Right atrium auricular region (tissue), 2 donors: ENCODE measurements around the gene BCAS4. TPM values are rescaled to one million over a fixed set of nuclear protein-coding genes. Genes with fewer than 3 reads are reported as not detected.

Experiments used
- DNase-seq: peaks from one replicate; pipeline ENCODE4 v3.0.0-alpha.2; 2019; ENCODE audit warnings: low spot score
- H3K27ac ChIP-seq, 2 donors: fragments of 200-600 bp; sonication (generic); 1 replicate in 1 of 2; 2 replicates in 1 of 2; pipeline ENCODE4 v1.5.1; 2016 to 2019
- H3K27me3 ChIP-seq, 2 donors: fragments of 200-600 bp; sonication (generic); one replicate each; pipeline versions ENCODE4 v1.5.1 to v1.6.0; 2017 to 2019
- H3K36me3 ChIP-seq: fragments of 200-600 bp; sonication (generic); one replicate; pipeline ENCODE4 v1.5.1; 2016
- H3K4me1 ChIP-seq, 2 donors: fragments of 200-600 bp; sonication (generic); one replicate each; pipeline versions ENCODE4 v1.5.1 to v1.6.0; 2017 to 2019
- H3K4me3 ChIP-seq, 2 donors: fragments of 200-600 bp; sonication (generic); 1 replicate in 1 of 2; 2 replicates in 1 of 2; pipeline ENCODE4 v1.5.1; 2017 to 2019; ENCODE audit warnings: mild to moderate bottlenecking in 1 of 2, moderate library complexity in 1 of 2
- H3K9me3 ChIP-seq, 2 donors: fragments of 200-600 bp; sonication (generic); one replicate each; pipeline ENCODE4 v1.5.1; 2019
- total RNA-seq, 2 donors: library from RNA; depleted of rRNA; stranded (reverse); fragments of >200 nt; gene quantifications; one replicate each; pipeline ENCODE4 v1.1.0, GENCODE V29; 2016
- TF ChIP-seq, protein P1 (sequence below), 2 donors: fragments of 200-600 bp; sonication (generic); IDR thresholded peaks; one replicate each; pipeline ENCODE4 v1.5.1; 2019; ENCODE audit warnings: antibody characterized with exemption in 2 of 2

Gene BCAS4
- total RNA-seq, 2 donors from 2014 or later: 1.5 to 2.2 TPM

DNA sequence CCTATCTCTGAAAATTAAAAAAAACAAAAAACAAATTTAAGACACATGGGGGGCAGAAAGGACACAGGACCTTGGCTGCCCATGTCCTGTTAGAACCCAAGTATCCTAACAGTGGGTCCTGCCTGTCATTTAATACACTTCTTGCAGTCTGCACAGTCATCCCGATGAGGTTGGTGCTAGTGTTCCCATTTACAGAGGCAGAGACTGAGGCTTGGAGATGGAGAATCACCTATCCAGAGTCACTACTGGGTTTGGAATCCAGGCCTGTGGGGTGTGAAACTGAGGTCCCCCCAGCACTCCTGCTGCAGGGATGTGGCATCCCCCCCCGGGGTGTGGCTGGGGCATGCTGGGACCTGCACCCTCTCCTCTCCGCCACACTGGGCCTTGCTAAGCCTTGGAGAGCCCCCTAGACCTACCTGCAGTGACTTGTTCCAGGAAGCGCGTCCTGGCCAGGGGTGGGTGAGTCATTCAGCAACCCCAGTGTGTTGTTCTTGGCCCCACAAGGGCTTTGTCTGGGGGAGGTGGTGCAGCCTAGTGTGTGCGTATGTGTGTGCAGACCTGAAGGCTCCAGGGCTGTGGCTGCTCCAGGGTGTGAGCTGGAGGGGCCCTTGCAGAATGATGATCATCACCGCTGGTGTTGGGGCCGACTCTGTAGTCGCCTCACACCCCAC lies 49.7 kb downstream of the BCAS4 start:
- H3K4me1 ChIP-seq: peaks cover 0 to 17% of the 10 kb centered on the region in 2 donors
- no peaks in the 10 kb centered on the region for H3K27me3 ChIP-seq
- no peaks in the 10 kb centered on the region for H3K36me3 ChIP-seq
- no peak for DNase-seq
- no peak overlapping the region for H3K4me3 ChIP-seq
- no peak overlapping the region for H3K27ac ChIP-seq
- H3K9me3 ChIP-seq: no peaks in the 10 kb centered on the region
- TF ChIP-seq, protein P1, sequence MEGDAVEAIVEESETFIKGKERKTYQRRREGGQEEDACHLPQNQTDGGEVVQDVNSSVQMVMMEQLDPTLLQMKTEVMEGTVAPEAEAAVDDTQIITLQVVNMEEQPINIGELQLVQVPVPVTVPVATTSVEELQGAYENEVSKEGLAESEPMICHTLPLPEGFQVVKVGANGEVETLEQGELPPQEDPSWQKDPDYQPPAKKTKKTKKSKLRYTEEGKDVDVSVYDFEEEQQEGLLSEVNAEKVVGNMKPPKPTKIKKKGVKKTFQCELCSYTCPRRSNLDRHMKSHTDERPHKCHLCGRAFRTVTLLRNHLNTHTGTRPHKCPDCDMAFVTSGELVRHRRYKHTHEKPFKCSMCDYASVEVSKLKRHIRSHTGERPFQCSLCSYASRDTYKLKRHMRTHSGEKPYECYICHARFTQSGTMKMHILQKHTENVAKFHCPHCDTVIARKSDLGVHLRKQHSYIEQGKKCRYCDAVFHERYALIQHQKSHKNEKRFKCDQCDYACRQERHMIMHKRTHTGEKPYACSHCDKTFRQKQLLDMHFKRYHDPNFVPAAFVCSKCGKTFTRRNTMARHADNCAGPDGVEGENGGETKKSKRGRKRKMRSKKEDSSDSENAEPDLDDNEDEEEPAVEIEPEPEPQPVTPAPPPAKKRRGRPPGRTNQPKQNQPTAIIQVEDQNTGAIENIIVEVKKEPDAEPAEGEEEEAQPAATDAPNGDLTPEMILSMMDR (IDR thresholded peaks at IDR 0.05): no peak

DNA sequence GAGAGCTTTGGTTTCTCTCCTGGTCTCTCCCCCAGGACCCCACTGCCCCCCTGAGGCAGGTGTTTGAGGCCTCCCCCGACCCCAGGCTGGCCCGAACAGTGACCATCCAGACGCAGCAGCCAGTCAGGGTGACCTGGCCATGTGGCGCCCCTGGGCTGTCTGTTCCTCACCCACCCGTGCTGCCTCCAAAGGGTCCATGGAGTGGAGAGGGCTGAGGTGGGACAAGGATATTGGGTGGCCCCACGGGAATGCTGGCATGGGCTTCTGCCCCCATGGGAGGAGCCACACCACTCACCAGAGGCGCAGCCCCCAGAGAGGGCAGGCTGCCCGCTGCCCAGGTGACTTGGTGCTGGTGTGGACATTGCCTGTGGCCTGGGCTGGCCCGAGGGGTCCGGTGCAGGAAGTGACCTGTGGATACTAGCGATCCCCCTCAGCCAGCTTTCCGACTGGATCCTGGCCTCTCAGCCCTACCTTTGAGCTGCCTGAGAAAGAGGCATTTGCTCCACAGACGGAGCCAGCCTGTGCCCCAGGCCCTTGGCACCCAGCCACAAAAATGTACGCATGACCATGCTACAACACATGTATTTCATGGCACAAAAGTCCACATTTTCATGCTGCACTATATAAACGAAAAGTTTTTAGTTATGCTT lies 50.8 kb downstream of the BCAS4 start:
- TF ChIP-seq, protein P1 (IDR thresholded peaks at IDR 0.05): no peak
- DNase-seq: no peak
- Histone ChIP-seq H3K4me1 (peaks cover 0 to 19% of the 10 kb centered on the region in 2 donors), H3K27me3 (no peaks in the 10 kb centered on the region), H3K27ac (no peak overlapping the region), H3K36me3 (no peaks in the 10 kb centered on the region), H3K9me3 (no peaks in the 10 kb centered on the region), H3K4me3 (no peak overlapping the region)

DNA sequence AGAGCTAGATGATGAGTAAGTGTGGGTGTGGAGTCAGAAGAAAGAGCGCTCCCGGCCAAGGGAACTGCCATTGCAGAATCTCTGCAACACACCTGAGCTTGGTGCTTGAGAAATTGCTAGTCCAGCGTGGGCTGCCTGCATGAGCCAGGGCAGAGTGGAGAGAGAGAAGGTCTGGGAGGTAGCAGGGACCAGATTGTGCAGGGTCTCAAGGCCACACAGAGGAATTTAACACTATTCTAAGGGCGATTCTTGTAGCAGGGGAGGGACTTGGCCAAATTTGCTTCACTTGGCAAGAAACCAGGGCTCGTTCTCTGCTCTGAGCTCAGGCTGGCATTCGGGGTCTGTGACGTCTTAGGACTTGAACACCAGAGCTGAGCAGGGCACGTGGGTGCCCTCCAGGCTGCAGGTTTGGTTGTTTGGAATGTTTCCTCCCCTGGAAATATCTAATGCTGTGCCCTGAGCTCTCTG lies 53.5 kb downstream of the BCAS4 start:
- peak; percentile 59 for DNase-seq

DNA sequence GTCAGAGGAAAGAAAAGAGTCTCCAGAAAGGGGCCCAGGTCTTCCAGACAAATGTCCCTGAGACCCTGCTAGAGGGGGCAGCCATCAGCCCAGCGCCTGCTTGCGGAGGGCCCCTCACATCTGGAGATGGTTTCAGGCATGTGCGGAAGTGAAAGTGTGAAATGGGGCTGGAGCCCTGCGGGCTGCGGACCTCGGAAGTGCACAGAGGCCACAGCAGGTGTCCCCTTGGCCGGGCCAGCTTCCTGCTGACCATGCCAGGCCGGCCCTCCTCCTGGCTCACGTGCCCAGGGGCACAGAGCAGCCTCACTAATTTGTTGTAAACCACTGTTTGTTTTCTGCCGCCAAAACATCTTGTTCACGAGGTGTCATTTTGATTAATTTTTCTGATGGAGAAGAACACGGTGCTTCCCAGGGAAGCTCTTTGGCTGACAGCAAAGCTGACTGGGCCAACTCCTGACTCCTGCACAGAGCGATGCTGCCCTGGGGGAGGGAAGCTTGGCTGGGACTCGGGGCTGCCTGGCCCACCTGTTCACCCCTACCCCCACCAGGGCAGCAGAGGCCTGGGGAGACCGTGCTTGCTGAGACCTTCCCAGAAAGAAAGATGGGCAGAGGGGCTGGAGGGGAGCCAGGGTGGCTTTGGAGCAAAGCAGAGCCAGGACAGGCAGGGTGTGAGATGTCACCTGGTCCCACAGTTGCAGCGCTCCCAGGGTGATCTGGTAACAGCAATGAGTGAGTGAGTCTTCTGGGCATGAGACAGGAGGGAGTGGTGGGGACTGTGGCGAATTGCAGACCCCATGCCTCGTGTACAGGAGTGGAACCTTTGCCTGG lies 54.2 kb downstream of the BCAS4 start:
- Histone ChIP-seq H3K27me3 (no peaks in the 10 kb centered on the region), H3K4me3 (peak overlapping the region in 1 of 2 donors; percentile 10), H3K4me1 (peaks cover 0 to 19% of the 10 kb centered on the region in 2 donors), H3K9me3 (no peaks in the 10 kb centered on the region), H3K36me3 (no peaks in the 10 kb centered on the region), H3K27ac (peak overlapping the region in 1 of 2 donors; percentile 32)
- DNase-seq: no peak
- TF ChIP-seq, protein P1 (IDR thresholded peaks at IDR 0.05): no peak

More for the DNA sequence above, 53.5 kb downstream of the BCAS4 start:
- Histone ChIP-seq H3K27me3 (no peaks in the 10 kb centered on the region), H3K27ac (peak overlapping the region in 1 of 2 donors; percentile 32), H3K4me1 (peaks cover 0 to 19% of the 10 kb centered on the region in 2 donors), H3K9me3 (no peaks in the 10 kb centered on the region), H3K36me3 (no peaks in the 10 kb centered on the region), H3K4me3 (peak overlapping the region in 1 of 2 donors; percentile 10)
- TF ChIP-seq, protein P1 (IDR thresholded peaks at IDR 0.05): no peak

DNA sequence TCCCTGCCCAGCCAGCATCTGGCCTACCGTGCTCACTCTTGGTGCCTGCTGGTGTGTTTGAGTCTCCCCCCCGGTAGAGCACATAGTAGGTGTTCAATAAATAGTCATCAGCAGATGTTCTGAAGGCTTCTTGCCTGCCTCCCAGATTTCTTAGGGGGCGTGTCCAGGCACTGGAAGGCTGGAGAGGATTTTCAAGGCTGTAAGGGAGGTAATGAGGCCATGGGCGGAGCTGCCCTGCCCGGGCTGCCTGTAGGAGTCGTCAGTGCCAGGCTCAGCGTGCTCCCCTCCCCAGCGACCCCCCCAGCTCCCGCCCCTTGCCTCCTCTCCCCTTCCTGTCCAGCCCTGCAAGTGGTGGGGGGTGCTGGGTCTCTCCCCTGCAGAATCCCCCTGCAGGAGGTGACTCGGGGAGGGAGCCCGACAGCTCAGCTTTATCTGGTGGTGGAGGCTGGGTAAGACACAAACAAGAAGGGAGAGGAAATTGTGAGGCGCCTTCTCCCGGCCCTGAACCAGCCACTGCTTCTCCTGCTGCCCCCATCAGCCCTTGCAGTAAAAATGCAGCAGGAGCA lies 55.9 kb downstream of the BCAS4 start:
- TF ChIP-seq, protein P1 (IDR thresholded peaks at IDR 0.05): no peak
- Histone ChIP-seq H3K36me3 (no peaks in the 10 kb centered on the region), H3K27ac (no peak overlapping the region), H3K4me3 (no peak overlapping the region), H3K4me1 (peaks cover 0 to 19% of the 10 kb centered on the region in 2 donors), H3K27me3 (no peaks in the 10 kb centered on the region), H3K9me3 (no peaks in the 10 kb centered on the region)
- no peak for DNase-seq
